Hematopoietic multipotent progenitor cell treated with erythropoietin and hydrocortisone succinate and interleukin-3 and kit ligand, for 4 days (in vitro differentiated cells): ENCODE results near the gene SIM2.
"Not testable (repeated sequence)": the region's sequence is repeated elsewhere in the genome, so short reads cannot be mapped to it uniquely, and the experiment has no call there.

Experiments used
- DNase-seq: peaks from one replicate; pipeline ENCODE4 v3.0.0-alpha.2; 2015

SIM2 gene, protein sequence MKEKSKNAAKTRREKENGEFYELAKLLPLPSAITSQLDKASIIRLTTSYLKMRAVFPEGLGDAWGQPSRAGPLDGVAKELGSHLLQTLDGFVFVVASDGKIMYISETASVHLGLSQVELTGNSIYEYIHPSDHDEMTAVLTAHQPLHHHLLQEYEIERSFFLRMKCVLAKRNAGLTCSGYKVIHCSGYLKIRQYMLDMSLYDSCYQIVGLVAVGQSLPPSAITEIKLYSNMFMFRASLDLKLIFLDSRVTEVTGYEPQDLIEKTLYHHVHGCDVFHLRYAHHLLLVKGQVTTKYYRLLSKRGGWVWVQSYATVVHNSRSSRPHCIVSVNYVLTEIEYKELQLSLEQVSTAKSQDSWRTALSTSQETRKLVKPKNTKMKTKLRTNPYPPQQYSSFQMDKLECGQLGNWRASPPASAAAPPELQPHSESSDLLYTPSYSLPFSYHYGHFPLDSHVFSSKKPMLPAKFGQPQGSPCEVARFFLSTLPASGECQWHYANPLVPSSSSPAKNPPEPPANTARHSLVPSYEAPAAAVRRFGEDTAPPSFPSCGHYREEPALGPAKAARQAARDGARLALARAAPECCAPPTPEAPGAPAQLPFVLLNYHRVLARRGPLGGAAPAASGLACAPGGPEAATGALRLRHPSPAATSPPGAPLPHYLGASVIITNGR

DNA sequence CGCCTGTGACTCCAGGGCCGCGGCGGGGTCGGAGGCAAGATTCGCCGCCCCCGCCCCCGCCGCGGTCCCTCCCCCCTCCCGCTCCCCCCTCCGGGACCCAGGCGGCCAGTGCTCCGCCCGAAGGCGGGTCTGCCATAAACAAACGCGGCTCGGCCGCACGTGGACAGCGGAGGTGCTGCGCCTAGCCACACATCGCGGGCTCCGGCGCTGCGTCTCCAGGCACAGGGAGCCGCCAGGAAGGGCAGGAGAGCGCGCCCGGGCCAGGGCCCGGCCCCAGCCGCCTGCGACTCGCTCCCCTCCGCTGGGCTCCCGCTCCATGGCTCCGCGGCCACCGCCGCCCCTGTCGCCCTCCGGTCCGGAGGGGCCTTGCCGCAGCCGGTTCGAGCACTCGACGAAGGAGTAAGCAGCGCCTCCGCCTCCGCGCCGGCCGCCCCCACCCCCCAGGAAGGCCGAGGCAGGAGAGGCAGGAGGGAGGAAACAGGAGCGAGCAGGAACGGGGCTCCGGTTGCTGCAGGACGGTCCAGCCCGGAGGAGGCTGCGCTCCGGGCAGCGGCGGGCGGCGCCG, at the start of gene SIM2:
TSS of gene SIM2 (plus strand) at position 135 of the 565 bp plus-strand sequence. CDS start 632 bp downstream, outside the sequence.
- DNase-seq, result peak; percentile 27

DNA sequence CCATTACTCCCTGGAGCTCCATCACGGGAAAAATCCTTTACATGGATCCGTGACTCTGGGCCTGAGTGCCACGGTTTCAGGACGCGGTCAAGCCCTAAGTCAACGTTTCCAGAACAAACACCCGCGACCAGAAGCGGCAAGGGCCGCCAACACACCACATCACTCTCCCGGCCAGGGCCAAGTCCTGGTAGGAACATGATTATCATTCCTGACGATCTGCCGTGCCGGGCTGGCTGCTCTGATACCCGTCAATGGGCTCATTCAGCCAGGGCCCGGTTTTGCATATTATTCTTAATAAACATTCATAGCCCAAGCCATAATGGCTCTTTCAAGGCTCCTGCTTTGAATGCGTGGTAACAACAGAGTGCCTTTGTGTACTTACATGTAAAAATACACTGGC, 44.6 kb upstream of the SIM2 start:
- DNase-seq, result no peak

DNA sequence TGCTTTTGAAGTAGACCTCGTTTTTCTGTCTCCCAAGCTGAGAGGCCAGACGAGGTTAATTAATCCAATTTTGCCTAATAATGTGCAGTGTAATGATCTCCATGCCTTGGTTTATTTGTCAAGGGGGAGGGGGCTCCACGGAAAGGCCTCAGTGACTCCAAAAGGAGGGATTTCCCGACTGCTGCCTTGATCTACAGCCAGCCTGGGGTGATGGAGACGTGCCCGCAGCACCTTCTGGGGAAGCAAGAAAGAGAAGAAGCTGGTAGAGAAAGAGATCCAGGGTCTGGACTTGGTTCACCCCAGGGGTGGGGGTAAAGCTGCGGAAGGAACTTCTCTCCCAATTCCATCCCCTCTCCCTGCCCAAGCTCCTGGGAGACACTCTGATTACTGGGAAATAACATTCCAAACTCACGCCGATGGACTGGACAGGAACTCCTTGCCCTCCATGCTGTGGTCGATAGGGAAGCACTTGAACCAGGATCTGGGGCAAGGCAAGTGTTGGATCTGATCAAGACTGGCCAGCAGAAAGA, 44.1 kb upstream of the SIM2 start:
- no peak for DNase-seq

DNA sequence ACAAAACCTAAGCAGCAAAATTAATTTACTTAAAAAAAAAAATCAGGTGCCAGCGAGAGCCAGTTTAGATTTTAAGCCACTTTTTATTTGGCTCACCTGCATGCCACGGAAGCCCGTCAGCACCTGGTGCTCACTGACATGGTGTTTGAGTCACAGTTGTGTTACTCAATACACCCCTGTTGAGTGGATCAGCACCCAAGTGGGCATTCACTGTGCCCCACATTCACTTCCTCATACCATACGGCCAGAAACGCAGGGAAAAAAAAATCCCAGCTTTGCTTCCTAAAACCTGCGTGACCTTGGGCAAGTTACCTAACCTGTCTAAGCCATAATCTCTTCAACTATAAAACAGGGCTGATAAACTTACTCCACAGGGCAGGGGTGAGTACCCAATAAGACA, 42.8 kb upstream of the SIM2 start:
- no peak for DNase-seq

DNA sequence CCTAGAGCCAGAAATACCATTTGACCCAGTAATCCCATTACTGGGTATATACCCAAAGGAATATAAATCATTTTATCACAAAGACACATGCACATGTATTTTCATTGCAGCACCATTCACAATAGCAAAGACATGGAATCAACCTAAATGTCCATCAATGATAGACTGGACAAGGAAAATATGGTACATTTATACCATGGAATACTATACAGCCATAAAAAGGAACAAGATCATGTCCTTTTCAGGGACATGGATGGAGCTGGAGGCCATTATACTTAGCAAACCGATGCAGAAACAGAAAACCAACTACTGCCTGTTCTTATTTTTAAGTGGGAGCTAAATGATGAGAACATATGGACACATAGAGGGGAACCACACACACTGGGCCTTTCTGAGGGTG, 41.6 kb upstream of the SIM2 start:
- DNase-seq, result not testable (repeated sequence)

DNA sequence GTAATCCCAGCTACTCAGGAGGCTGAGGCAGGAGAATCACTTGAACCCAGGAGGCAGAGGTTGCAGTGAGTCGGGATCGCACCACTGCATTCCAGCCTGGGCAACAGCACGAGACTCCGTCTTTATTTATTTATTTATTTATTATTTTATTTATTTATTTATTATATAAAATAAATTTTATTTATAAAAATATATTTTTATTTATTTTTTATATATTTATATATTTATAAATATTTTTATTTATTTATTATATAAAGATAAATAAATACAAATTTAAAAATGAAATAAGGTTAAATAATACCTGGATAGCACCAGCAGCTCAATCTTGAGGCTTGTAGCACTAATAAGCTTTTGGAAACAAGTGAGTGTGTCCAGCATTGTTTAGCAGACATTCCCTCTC, 40.9 kb upstream of the SIM2 start:
- no peak for DNase-seq

DNA sequence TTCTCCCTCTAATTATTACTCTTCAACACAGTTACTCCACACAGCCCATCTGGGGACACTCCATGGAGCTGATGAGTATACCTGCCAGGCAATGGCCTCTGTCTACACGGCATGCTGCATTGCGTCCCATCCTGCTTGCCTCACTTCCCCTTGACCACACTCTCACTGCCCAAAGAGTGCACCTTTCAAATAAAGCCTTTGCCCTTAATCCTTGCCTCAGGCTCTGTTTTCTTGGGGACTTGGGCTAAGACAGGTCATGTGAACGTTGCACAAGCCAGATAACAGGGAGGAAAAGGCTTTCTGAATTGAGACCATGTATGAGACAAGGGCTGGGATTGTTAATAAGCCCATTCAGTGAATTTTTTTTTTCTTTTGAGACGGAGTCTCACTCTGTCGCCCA, 40.0 kb upstream of the SIM2 start:
- DNase-seq, result no peak

DNA sequence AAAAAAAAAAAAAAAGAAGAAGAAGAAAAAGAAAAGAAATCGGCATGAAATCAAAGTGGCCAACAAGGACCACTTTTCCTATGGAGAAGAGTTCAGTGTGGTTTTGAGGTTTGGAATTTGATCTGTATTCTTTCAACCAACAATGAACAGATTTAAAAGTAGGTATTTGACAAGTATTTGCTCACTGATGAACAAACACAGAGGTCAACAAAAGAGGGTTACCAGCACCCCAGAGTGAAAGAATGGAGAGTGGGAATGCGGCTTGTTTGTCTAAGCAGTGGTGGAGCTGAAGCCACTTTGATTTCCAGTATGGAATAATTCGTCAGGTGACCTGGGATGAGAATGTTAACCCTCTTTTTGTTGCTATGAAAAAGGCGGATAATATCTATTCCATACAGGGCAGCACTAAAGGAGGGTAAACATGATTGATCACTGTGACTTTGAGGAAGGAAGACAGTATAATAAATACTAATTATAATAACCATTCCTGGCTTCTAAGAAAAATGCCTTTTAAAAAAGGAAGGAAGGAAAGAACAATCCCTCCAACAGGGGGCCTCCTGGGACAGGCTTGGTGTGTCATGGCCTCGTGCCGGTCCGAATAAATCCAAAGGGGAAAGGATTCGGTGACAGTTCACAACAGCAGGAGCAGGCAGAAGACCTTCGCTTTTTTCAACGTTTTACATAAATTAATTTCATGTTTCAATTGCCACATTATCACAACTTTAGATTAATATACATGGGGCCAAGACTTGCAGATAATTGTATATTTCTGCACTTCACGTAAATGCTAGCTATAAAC, 37.2 kb upstream of the SIM2 start:
- DNase-seq, result peak; percentile 33

DNA sequence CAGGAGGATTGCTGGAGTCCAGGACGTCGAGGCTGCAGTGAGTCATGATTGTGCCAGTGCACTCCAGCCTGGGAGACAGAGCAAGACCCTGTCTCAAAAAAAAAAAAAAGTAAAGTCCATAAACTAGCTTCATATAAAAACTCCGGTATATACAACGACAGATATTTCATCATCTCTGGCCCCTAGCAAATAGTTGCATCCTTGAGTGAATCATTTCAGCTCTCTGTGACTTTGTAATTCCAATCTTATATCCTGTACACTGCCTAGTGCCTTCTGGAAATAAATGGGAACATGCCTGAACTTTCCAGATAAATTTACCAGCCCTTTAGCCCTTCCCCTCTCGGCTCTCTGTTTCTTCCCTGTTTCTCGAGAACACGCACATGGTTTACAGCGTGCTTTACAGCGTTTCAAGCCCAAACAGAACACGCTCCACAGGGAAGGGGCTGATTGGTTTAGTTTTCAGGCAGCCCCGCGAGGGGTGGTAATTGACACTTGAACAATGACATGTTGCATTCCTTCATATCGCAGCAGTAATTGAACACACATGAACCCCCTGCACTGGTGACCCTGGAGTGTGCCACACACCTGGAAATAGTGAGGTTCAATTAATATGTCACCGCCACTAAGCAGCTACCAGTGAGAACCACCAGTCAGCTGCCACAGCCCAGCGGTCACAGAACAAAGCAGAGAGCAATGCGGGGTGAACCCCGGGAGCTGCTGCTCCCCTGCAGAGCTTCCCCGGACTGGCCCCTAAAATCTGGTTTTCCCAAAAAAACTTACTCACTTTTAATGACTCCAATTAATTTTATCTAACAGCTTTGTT, 35.7 kb upstream of the SIM2 start:
- no peak for DNase-seq

DNA sequence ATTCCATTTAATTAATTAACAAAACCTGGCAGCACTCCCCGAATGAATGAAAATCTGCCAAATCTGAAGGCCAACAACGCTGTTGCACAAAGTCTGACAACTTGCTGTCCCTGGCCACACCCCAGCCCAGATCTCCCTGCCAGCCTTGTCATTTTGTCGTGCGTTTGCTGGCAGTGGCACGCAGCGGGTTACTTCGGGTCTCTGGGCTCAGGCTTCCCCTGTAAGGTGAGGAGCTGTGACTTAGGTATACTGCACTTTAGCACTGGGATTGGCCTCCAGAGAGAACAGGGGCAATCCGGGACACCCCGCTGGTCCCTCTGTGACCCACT, 34.3 kb upstream of the SIM2 start:
- no peak for DNase-seq

DNA sequence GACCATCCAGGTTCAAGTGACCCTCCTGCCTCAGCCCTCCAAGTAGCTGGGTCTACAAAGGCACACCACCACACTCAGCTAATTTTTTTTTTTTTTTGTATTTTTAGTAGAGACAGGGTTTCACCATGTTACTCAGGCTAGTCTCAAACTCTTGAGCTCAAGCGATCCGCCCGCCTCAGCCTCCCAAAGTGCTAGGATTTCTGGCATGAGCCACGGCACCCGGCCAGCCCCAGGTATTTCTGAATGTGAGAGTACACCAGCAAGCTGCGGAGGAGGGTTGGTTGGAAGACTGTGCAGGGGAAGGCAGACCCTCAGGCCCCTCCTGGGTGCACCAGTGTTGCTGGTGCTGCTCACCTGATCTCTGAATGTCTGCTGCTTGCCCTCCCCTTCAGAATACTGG, 33.1 kb upstream of the SIM2 start:
- no peak for DNase-seq

DNA sequence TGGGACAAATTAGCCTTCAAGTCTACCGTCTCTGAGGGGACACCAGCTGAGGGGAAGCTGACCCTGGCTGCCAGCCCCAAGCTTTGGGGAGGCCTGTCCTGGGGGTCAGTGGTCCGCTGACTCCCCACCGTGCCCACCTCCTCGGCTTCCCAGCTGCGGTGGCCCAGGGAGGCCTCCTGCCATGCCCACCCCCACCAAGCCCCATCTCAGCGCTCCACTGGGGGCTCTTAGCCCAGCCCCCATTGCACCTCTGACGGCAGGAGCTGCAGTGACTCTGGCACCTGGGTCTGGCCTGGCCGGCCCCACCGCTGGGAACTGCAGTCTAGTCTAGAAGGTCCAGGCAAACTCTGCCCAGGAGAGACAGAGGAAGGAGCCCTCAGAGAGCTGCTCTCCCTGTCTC, 30.2 kb upstream of the SIM2 start:
- DNase-seq, result no peak

DNA sequence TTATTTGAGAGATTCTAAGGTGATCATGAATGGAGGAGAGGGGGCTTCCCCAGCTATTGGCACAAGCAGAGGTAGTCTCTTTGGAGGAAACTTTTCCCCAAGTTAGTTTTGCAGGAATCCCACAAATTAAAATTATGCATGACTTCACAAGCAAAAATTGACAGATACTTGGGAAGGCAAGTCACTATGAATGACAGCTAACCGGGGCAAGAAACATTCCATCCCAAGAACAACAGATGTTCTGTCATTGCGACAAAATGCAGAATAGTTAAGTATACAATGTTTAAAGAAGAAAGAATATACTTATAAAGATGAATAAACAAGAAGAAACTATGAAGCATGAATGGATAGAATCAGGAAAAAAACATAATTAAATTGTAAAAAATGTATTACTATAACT, 27.1 kb upstream of the SIM2 start:
- no peak for DNase-seq

DNA sequence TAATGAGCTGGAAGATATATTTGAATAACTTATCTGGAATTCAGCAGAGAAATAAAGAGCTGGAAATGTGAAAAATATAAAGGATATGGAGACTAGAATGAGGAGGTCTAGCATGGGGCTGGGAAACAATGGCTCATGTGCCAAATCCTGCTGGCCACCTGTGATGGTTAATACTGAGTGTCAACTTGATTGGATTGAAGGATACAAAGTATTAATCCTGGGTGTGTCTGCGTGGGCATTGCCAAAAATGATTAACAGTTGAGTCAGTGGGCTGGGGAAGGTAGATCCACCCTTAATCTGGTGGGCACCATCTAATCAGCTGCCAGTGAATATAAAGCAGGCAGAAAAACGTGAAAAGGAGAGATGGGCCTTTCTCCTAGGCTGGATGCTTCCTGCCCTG, 26.6 kb upstream of the SIM2 start:
- not testable (repeated sequence) for DNase-seq

DNA sequence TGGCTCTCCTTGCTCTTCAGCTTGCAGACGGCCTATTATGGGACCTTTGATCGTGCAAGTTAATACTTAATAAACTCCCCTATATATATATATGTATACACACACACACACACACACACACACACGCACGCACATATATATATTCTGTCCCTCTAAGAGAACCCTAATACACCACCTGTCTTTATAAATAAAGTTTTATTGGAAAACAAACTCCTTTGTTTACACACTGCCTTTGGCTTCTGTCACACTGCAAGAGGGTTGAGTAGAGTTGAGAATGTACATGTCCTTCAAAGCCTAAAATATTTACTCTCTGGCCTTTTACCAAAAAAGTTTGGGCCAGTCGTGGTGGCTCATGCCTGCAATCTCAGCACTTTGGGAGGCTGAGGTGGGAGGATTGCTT, 26.2 kb upstream of the SIM2 start:
- no peak for DNase-seq

DNA sequence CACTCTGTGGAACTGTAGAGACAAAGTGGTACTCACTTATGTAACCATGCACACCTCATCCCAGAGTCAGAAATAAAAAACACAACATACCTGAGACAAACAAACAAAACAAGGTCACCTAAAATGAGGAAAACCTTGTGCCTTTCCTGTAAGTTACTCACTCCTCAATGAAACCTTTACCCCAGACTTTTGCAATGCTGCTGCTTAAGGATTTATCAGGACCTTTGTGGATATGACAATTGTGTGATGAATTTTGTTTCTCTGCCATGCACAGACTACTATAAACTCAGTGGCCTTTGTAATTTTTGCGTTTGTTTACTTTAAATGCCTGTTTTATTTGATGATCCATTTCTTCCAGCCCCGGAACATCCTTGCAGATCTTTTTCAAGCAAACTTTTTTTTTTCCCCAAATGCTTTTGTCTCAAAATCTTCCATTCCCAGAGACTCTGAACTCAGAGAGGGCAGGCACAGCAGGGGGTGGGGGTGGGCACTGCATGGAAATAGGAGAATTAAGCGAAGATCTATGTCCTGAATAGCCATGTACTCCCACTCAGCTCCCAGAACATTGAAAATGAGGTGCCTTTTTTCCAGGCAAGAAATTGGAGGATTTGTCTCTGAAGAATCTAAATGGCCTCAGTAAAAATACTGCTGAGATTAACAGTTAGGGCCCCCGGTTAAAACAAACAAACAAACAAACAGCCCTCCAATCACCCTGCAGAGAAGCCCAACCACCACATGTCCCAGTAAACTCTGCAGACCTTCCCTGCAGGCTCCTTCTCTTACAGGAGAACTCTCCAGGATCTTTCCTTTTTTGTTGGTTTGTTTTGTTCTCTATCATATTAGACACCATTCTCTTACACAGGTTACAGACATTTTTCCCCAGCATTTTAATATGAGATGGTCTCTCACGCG, 22.6 kb upstream of the SIM2 start:
- no peak for DNase-seq

DNA sequence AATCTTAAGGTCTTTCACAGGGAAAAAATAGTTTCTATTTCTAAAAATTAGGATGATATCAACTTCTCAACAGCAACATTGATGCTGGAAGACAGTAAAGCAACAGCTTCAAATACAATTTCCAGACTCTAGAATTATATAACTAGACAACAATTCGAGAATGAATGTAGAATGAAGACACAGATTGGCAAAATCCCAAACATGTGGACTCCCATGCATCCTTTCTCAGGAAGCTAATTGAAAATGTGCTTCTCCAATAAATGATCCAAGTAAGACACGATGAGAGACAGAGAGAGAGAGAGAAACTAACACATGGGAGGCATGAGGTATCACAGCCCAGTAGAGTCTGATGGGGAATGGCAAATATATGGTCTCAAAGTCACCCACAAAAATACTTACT, 21.5 kb upstream of the SIM2 start:
- no peak for DNase-seq

DNA sequence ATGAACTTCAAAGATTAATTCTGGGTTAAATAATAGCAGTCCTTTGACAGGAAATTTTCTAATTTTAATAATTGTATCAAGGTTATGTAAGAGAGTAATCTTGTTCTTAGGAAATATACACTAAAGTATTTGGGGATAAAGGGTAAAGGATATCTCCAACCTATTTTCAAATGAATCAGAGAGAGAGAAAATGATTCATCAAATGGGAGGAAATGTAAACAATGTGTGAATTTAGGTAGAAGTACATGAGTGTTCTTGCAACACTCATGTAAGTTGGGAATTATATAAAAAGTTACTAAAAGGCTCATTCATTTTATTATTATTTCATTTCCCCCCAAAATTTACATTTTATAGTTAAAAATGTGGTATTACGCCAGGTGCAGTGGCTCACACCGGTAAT, 20.4 kb upstream of the SIM2 start:
- DNase-seq, result no peak

DNA sequence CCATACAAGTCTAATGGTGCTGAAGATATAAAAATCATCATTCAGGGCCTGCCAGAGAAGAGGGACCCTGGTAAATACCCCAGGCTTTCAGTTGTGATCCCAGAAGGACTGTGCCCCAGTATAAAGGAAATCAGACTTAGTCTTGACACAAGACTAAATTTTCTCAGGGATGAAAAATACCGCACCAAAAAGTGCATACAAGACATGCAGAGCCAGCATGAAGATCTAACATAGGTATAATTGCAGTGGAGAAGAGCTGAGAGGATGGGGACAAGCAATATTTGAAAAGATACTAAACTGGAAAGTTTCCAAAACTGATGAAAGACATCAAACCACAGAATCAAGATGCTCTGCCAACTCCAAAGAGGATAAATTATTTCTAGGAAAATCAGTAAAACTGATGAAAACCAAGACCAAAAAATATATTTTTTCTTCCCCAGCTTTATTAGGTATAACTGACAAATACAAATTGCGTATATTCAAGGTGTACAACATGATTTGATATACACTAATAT, 17.7 kb upstream of the SIM2 start:
- DNase-seq, result no peak

DNA sequence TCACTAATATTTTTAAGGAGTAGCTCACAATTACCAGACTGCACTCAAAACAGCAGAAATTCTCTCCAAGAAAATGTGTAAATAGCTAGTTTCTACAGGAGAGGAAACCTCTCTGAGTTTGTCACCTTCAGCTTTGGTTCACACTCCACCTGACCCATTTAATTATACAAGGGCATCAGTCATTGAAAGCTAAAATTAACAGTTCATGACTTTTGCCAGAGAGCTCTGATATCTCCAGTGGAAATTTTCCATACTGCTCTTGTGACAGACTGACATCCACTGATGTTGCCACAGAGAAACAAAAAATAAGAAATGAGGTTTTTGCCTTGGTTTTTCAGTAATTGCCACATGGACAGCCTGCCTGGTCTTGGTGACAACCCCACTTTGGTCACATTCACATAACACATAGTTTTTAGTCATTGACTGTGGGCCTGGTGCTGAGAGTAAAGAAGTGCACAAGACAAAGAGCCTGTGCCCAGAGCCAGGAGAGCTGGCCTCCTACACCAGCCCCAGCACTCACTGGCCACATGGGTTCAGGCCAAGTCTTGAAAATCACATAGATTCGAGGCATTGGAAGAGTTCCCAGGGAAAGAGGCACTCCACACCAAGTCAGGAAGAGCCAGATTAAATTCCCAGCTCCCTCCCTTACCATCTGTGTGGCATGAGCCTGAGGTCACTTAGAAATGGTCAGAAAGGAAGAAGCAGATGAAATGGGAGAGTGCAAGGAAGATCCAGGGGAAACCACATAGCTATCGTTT, 13.8 kb upstream of the SIM2 start:
- DNase-seq, result no peak
